Measurements from ENCODE around the gene CEP57L1.
"Not testable (repeated sequence)": the region's sequence is repeated elsewhere in the genome, so short reads cannot be mapped to it uniquely, and the experiment has no call there.

- not testable (repeated sequence) for TF ChIP-seq CTCF (IDR thresholded peaks at IDR 0.05; ENCODE audit: low read depth, low read length); MAX (IDR thresholded peaks at IDR 0.05; ENCODE audit: low read depth, low read length); POLR2A (IDR thresholded peaks at IDR 0.05; ENCODE audit: extremely low read depth, insufficient read length); MYC (IDR thresholded peaks at IDR 0.05; ENCODE audit: low read depth, low read length)
These were observed 11.2 kb upstream of the CEP57L1 start for GRCh38 chr6:109084146-109084545.
